ENCODE measurements around the gene DGAT2L6. TPM values are rescaled to one million over a fixed set of nuclear protein-coding genes. Genes with fewer than 3 reads are reported as not detected.

The DGAT2L6 gene
- total RNA-seq, 1 experiment from 2014 or later = not detected

DNA sequence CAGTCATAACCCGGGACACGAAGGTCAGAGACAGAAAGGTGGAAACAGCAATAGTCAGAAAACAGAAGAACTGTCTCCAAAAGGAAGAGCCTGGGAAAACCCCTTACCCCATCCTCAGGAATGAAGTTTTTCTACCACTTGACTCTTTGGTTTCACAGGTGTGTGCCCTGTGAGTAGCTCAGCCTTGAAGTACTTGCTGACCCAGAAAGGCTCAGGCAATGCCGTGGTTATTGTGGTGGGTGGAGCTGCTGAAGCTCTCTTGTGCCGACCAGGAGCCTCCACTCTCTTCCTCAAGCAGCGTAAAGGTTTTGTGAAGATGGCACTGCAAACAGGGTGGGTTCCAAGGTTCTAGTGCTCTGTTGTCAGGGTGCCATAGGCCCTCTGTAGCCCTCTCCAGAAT is 24.4 kb downstream of the DGAT2L6 start:
- no peaks in the 10 kb centered on the region for H3K23me2 ChIP-seq (ENCODE audit: insufficient read length, low read depth, low read length, poor library complexity, severe bottlenecking)
- no peak overlapping the region for H3K56ac ChIP-seq (ENCODE audit: insufficient read length, low read depth, low read length)
- H3K4me1 Mint-ChIP-seq = peaks cover 0 to 2% of the 10 kb centered on the region in 2 experiments; a peak in 2 of 4 replicates
- DNase-seq = no peak
- TF ChIP-seq, protein P1, sequence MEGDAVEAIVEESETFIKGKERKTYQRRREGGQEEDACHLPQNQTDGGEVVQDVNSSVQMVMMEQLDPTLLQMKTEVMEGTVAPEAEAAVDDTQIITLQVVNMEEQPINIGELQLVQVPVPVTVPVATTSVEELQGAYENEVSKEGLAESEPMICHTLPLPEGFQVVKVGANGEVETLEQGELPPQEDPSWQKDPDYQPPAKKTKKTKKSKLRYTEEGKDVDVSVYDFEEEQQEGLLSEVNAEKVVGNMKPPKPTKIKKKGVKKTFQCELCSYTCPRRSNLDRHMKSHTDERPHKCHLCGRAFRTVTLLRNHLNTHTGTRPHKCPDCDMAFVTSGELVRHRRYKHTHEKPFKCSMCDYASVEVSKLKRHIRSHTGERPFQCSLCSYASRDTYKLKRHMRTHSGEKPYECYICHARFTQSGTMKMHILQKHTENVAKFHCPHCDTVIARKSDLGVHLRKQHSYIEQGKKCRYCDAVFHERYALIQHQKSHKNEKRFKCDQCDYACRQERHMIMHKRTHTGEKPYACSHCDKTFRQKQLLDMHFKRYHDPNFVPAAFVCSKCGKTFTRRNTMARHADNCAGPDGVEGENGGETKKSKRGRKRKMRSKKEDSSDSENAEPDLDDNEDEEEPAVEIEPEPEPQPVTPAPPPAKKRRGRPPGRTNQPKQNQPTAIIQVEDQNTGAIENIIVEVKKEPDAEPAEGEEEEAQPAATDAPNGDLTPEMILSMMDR (conservative IDR thresholded peaks at IDR 0.05) = no peak
- no peaks in the 10 kb centered on the region for H3K27me3 ChIP-seq (ENCODE audit: insufficient read depth, low read length)
- peak overlapping the region in 1 of 3 experiments; percentile 63; a peak in 1 of 7 replicates for H3K27ac Mint-ChIP-seq
- H3K4me1 ChIP-seq (ENCODE audit: insufficient read depth, low read length) = no peaks in the 10 kb centered on the region
- no peak overlapping the region for H2AFZ ChIP-seq (ENCODE audit: low read length)
- WGBS (ENCODE audit: extremely low coverage, insufficient read length, low lambda C conversion rate) = no CpG with 5 or more reads among the region's 5 CpGs
- no peak overlapping the region for H4K91ac ChIP-seq (ENCODE audit: insufficient read length, low read depth, low read length)
- H2BK12ac ChIP-seq (ENCODE audit: insufficient read length, low read depth, low read length) = no peak overlapping the region
- peaks cover 54% of the 10 kb centered on the region for H3K9me3 ChIP-seq (ENCODE audit: control insufficient read depth, low read depth, low read length)
- no peak overlapping the region for H3T11ph ChIP-seq (ENCODE audit: low read length)
- H2BK5ac ChIP-seq (ENCODE audit: insufficient read length, low read length) = no peak overlapping the region
- no peak overlapping the region for H2AK5ac ChIP-seq (ENCODE audit: insufficient read length, low read length)
- H3K27ac ChIP-seq (ENCODE audit: insufficient read length, low read depth, low read length) = no peak overlapping the region
- H3K79me1 ChIP-seq (ENCODE audit: insufficient read depth, low read depth, low read length, poor library complexity, severe bottlenecking) = no peaks in the 10 kb centered on the region
- no peak overlapping the region for H3K4me3 Mint-ChIP-seq
- H2BK15ac ChIP-seq (ENCODE audit: low read depth, low read length) = no peak overlapping the region
- no peak overlapping the region for H3K9ac ChIP-seq (ENCODE audit: extremely low read depth, insufficient read length, low read length)
- no peaks in the 10 kb centered on the region for H3K79me2 ChIP-seq (ENCODE audit: insufficient read depth, low read length)
- no peaks in the 10 kb centered on the region; a peak in 3 of 7 replicates for H3K36me3 Mint-ChIP-seq (ENCODE audit: insufficient read depth in 1 of 3, low read depth in 3 of 3)
- no peak overlapping the region for H2BK120ac ChIP-seq (ENCODE audit: low read depth, low read length, poor library complexity, severe bottlenecking)
- no peak overlapping the region for H3K14ac ChIP-seq (ENCODE audit: insufficient read depth, low read length)
- H3K18ac ChIP-seq (ENCODE audit: insufficient read length, low read depth, low read length) = no peak overlapping the region
- H2BK20ac ChIP-seq (ENCODE audit: low read depth, low read length, poor library complexity, severe bottlenecking) = no peak overlapping the region
- H4K8ac ChIP-seq (replicated peaks; ENCODE audit: insufficient read length, low read depth, low read length) = no peak overlapping the region
- no peak overlapping the region for H3K4me2 ChIP-seq (ENCODE audit: insufficient read depth, insufficient read length, low read length)
- no peak overlapping the region for H3K4ac ChIP-seq (ENCODE audit: low read depth, low read length)
- peaks cover 73 to 78% of the 10 kb centered on the region in 2 experiments for H3K9me3 Mint-ChIP-seq
- H3K23ac ChIP-seq (ENCODE audit: insufficient read length, low read depth, low read length) = no peak overlapping the region
- no peak overlapping the region for H4K5ac ChIP-seq (ENCODE audit: insufficient read length, low read depth, low read length)
- H4K20me1 ChIP-seq (ENCODE audit: control insufficient read depth, insufficient read depth, insufficient read length) = no peaks in the 10 kb centered on the region
- H3K27me3 Mint-ChIP-seq (ENCODE audit: low read depth) = peaks cover 11% of the 10 kb centered on the region; the same call in 1 of the 2 replicates
